ENCODE data around the gene BCAN.

Gene BCAN

DNA sequence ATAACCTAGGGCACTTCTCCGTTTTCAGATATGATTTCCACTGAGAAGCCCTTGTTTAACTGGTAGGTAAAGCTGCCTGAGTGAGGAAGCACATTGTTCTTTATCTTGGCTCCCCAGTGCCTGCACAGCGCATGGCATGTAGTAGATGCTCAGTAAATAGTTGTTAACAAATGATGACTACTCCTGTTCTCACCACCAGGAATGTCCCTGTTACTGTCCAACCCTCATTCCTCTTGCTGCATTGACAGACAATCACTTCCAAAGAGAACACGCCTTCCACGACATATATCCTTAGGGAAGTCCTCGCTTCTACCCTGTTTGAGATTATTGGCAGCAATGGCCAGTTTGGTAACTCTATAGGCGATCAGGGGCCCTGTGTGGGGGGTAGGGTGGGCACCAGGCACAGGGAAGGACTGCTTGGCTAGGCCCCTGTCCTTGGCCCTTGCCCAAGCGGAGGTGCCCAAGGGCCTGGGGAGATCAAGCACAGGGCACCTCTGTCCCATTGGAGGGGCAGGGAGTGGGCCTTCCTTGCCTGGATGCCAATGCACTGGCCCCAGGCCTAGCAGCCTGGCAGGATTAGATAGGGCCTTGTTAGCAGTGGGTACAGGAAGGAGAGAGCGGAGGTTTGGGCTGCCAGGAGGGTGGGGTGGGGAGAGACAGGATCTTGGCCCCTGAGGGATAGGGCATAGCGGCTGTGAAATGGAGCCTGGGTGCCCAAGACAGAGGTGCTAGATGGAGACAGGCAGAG lies 25.1 kb downstream of the BCAN start:
- TF ChIP-seq, protein P1, sequence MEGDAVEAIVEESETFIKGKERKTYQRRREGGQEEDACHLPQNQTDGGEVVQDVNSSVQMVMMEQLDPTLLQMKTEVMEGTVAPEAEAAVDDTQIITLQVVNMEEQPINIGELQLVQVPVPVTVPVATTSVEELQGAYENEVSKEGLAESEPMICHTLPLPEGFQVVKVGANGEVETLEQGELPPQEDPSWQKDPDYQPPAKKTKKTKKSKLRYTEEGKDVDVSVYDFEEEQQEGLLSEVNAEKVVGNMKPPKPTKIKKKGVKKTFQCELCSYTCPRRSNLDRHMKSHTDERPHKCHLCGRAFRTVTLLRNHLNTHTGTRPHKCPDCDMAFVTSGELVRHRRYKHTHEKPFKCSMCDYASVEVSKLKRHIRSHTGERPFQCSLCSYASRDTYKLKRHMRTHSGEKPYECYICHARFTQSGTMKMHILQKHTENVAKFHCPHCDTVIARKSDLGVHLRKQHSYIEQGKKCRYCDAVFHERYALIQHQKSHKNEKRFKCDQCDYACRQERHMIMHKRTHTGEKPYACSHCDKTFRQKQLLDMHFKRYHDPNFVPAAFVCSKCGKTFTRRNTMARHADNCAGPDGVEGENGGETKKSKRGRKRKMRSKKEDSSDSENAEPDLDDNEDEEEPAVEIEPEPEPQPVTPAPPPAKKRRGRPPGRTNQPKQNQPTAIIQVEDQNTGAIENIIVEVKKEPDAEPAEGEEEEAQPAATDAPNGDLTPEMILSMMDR (IDR thresholded peaks at IDR 0.05; ENCODE audit: control insufficient read depth, insufficient read depth, low read depth, low read length, missing control alignments), result no peak
- no peak overlapping the region for H3K4me3 ChIP-seq (ENCODE audit: control insufficient read depth, low read depth, low read length)
- DNase-seq (ENCODE audit: low read depth), result no peak

DNA sequence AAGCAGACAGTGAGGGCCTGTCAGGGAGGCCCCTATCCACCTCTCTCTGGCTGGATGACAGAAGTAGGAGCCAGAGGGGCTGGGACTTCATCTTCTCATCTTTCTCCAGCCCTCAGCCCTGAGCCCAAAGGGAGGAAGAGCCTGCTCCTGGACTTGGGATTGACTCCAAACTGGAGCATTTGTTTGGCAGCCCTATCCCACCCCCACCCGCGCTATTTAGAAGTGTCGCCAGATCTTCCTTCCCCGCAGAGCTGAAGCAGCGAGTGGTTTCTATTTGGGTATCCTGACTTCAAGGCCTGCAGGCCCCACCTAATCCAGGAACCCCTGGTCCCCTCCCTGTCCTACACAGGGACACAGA lies 25.7 kb downstream of the BCAN start:
- TF ChIP-seq, protein P1 (IDR thresholded peaks at IDR 0.05; ENCODE audit: control insufficient read depth, insufficient read depth, low read depth, low read length, missing control alignments), result no peak
- no peak for DNase-seq (ENCODE audit: low read depth)
- H3K4me3 ChIP-seq (ENCODE audit: control insufficient read depth, low read depth, low read length), result no peak overlapping the region

DNA sequence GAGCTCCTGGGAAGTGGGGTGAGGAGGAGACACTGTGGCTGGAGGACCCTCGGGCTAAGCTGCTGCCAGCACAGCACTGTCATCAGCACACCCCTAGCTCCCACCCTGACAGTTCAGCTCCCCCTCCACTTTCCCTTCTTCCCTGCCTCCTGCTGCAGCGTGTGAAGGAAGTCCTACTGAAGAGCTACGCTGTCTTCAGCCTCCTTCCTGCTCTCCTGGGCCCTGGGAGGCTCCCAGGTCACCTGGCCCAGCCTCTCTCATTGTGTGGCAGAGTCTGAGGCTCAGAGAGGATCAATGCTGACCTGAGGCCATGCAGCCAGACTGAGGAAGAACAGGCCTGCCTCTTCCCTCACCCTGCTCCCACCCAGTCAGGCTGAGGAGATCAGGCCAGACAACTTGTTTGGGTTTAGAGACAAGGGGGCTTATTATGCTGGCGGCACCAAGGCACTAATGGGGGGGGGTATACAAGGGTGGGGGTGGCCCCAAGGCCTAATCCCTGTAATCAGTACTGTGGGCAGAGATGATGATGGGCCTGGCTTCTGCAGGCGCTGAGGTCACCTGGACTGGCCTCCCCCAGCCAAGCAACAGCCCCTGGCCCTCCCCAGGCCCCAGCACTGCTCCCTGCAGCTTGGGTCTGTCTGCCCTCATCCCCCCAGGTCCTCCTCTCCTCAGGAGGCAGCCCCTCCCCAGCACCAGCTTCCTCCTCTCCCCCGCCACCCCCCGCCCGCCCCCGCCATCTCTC lies 26.2 kb downstream of the BCAN start:
- TF ChIP-seq, protein P1 (IDR thresholded peaks at IDR 0.05; ENCODE audit: control insufficient read depth, insufficient read depth, low read depth, low read length, missing control alignments), result no peak
- H3K4me3 ChIP-seq (ENCODE audit: control insufficient read depth, low read depth, low read length), result no peak overlapping the region
- no peak for DNase-seq (ENCODE audit: low read depth)

DNA sequence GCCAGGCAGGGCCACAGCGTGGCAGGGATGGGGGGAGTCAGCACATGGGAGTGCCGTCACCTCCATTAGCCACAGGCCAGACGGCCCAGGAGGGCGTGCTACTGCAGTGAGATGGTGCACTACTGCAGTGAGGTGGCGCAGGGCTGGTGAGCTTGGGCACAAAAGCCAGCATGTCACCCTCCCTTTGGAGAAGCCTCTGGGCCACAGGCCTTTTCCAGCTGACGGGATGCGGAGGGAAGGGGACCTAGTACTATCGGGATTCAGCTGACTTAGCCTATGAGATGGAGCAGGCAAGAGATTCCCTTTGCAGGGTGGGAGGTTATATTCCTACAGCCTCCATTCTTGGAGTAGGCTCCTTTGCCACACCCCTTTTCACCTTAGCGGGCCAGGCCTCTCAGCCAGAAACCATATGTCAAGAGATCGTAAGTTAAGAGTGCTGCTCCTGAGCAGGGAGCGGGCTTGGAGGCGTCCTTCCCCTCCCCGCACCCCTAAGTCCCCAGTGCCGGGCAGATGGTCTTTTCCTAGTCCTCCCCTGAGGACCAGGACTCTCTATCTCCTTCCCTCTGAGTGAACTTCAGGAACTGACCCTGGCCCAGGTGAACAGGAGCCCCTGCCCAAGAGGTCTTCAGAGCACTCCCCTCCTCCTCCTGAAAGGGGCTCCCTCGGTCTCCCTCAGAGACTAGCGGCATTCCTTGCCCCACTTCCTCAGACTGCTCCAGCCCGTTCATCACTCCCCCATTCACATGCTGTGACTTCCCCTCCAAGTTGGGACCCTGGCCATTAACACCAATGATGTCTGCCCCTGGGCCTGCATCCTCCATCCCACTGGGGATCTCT lies 27.1 kb downstream of the BCAN start:
- H3K4me3 ChIP-seq (ENCODE audit: control insufficient read depth, low read depth, low read length), result no peak overlapping the region
- TF ChIP-seq, protein P1 (IDR thresholded peaks at IDR 0.05; ENCODE audit: control insufficient read depth, insufficient read depth, low read depth, low read length, missing control alignments), result no peak
- DNase-seq (ENCODE audit: low read depth), result no peak

DNA sequence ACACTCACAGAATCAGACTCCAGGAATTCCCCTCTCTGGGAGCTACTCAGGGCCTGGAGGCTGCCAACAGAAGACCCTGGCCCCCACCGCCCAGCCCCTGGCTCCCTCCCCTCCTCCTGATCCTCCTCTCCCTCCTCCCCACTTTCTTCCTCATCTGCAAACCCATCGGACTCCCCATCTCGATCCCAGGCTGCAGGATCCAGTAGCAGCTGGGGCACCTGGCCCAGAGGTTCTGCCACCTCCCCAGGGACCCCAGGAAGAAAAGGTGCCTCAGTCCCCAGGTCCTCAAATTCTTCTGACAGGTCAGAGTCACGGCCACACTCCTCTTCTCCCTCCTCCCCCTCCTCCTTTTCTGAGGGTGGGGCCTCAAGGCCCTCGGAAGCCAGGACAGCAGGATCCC lies 27.9 kb downstream of the BCAN start:
- TF ChIP-seq, protein P1 (IDR thresholded peaks at IDR 0.05; ENCODE audit: control insufficient read depth, insufficient read depth, low read depth, low read length, missing control alignments), result no peak
- no peak for DNase-seq (ENCODE audit: low read depth)
- H3K4me3 ChIP-seq (ENCODE audit: control insufficient read depth, low read depth, low read length), result no peak overlapping the region

DNA sequence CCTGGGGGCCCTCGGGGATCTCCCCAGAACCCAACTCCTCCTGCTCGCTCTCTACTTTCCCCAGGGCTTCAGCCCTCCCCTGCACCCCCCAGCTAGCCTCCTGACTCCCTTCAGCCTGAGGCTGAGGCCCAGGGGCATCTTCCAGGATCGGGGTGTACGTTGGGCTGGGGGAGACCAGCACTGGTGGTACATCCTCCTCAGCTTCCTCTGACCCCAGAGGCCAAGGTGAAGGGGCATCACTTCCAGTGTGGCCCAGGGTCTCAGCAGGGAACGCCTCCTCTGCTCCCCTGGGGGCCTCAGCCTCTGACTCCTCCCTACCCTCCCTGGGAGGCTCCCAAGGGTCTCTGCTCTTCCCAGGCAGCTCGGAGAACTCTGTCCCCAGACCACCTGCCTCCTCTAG lies 28.4 kb downstream of the BCAN start:
- H3K4me3 ChIP-seq (ENCODE audit: control insufficient read depth, low read depth, low read length), result no peak overlapping the region
- no peak for DNase-seq (ENCODE audit: low read depth)
- TF ChIP-seq, protein P1 (IDR thresholded peaks at IDR 0.05; ENCODE audit: control insufficient read depth, insufficient read depth, low read depth, low read length, missing control alignments), result no peak

Measured in AG09309 (cell line).